Mucosa of stomach (tissue), 1 donor: ENCODE results near the gene RIPOR2.
"Not testable (repeated sequence)": the region's sequence is repeated elsewhere in the genome, so short reads cannot be mapped to it uniquely, and the experiment has no call there.

Experiments
- H3K27me3 ChIP-seq: one replicate; pipeline ENCODE4 v1.7.0; 2013; ENCODE audit warnings: mild to moderate bottlenecking, low read length; ENCODE audit not compliant: control insufficient read depth, insufficient read depth
- H3K36me3 ChIP-seq: one replicate; pipeline ENCODE4 v1.7.0; 2013; ENCODE audit warnings: low read length; ENCODE audit not compliant: control insufficient read depth, insufficient read depth
- H3K4me1 ChIP-seq: one replicate; pipeline ENCODE4 v1.7.0; 2013; ENCODE audit warnings: mild to moderate bottlenecking, low read length; ENCODE audit not compliant: control insufficient read depth, insufficient read depth
- H3K4me3 ChIP-seq: one replicate; pipeline ENCODE4 v1.7.0; 2013; ENCODE audit warnings: low read length
- H3K9ac ChIP-seq: one replicate; pipeline ENCODE4 v1.7.0; 2013; ENCODE audit warnings: mild to moderate bottlenecking, low read length, moderate library complexity
- H3K9me3 ChIP-seq: one replicate; pipeline ENCODE4 v1.7.0; 2013; ENCODE audit warnings: mild to moderate bottlenecking, low read length, moderate library complexity; ENCODE audit not compliant: control insufficient read depth
- donor health status: Pancreatic carcinoma.

The RIPOR2 gene

DNA sequence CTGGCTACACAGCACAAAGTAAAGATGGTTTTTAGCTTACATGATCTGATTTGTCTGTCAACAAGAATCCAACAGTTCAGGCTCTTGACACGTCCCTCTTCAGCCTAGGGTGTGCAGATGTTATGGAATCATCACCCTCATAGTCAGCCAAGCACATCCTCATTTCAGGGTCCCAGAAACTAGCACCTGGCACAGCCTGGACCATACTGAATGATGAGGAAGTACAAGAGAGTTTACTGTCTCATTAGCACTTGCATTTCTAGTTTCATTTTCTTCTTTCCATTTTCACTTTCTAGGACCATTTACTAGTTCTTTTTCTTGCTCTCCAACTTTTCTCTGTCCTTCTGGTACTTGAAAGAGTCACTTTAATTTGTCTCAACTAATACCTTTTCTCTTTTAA, 6.5 kb downstream of the RIPOR2 start:
- Histone ChIP-seq H3K4me1 (peaks cover 9% of the 10 kb centered on the region), H3K9ac (no peak overlapping the region), H3K27me3 (no peaks in the 10 kb centered on the region), H3K9me3 (no peaks in the 10 kb centered on the region), H3K4me3 (no peak overlapping the region), H3K36me3 (no peaks in the 10 kb centered on the region)

DNA sequence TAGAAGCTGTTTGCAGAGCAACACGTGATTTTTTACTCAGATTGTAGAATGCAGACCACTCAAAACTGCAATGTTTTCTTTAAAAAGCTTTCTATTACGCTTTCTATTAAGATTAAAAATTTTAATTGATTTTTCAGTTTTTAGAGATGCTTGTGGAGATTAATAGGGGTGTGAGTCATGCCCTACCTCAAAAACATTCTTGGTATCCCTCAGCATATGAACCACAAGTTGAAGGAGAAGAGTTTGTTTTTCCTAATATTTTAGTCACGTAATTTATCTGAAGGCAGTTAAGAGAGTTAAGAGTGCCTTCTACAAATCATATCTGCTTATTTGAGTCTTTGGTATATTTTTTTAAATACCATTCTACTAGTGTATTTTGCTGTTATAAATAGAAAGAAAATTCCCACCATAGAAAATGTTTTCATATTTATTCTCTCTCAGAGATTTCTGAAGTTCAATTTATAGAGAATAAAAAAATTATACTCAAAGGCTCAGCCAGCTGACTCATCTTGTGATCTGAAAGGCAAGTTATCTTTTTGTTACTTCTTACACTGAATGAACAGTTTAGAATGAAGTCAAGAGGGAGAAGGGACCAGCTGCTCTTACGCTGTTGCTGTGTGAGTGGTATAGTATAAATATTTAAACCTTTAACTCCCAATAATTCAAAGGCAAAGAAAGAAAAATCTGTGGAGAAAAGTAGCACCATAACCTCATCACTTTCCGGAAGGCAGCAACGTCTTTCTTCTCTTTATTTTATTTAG, 7.6 kb downstream of the RIPOR2 start:
- no peaks in the 10 kb centered on the region for H3K27me3 ChIP-seq
- peaks cover 9% of the 10 kb centered on the region for H3K4me1 ChIP-seq
- no peaks in the 10 kb centered on the region for H3K9me3 ChIP-seq
- H3K4me3 ChIP-seq, result no peak overlapping the region
- H3K36me3 ChIP-seq, result no peaks in the 10 kb centered on the region
- no peak overlapping the region for H3K9ac ChIP-seq

DNA sequence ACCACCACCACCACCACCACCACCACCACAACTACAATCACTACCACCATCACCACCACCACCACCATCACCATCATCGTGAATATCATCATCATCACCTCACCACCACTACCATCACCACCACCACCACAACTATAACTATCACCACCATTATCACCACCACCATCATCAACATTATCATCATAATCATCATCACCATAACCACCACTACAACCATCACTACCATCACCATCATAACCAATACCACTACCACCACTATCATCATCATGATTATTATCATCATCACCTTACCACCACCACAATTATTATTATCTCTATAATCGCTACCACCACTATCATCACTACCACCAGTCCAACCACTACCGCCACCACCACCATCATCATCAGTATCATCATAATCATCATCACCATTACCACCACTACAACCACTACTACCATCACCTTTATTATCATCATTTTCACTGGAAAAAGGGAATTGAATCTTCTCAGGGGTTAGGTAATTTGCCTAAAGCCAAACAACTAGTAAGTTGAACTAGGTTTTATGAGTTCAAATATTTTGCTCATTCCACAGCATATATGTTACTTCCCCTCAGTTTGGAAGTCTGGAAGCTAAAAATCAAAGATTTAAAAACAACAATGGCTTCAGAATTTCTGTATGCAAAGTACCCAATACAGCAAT, 8.3 kb downstream of the RIPOR2 start:
- no peak overlapping the region for H3K4me3 ChIP-seq
- no peaks in the 10 kb centered on the region for H3K27me3 ChIP-seq
- H3K36me3 ChIP-seq, result no peaks in the 10 kb centered on the region
- peaks cover 9% of the 10 kb centered on the region for H3K4me1 ChIP-seq
- no peaks in the 10 kb centered on the region for H3K9me3 ChIP-seq
- no peak overlapping the region for H3K9ac ChIP-seq

DNA sequence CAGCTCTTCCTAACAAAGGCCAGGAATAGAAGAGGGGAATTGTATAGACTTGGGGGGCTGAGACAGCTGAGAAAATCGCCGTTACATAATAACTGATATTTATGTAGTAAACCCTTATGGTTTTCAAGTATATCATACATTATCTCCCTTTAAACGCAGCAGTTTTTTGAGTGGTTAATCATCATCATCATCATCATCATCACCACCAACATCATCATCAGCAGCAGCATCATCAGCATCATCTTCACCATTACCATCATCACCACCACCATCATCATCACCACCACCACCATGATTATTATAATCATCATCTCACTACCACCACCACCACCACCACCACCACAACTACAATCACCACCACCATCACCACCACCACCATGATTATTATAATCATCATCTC, 9.1 kb downstream of the RIPOR2 start:
- H3K27me3 ChIP-seq, H3K36me3 ChIP-seq, H3K4me1 ChIP-seq, H3K9ac ChIP-seq, H3K4me3 ChIP-seq, H3K9me3 ChIP-seq: not testable (repeated sequence)

DNA sequence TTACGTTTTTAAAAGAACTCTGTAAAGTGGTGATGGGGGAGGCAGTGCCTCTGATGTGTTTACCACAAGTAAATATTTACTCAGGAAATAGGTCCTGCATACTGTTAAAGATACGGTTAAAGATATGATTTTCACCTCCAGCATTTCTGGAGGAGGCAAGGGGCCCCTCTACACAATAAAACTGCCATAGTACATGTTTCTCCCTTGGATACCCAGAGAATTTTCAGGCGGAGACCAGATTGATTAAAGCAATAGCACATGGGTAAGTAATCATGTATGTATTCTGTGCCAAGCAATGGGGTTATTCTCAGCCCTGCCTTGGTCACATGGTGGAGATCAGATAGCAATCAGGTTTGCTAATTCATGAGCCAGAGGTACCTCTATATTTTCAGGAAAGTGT, 9.6 kb downstream of the RIPOR2 start:
- no peak overlapping the region for H3K9ac ChIP-seq
- peaks cover 5% of the 10 kb centered on the region for H3K4me1 ChIP-seq
- H3K9me3 ChIP-seq, result no peaks in the 10 kb centered on the region
- H3K36me3 ChIP-seq, result no peaks in the 10 kb centered on the region
- H3K27me3 ChIP-seq, result no peaks in the 10 kb centered on the region
- H3K4me3 ChIP-seq, result no peak overlapping the region

DNA sequence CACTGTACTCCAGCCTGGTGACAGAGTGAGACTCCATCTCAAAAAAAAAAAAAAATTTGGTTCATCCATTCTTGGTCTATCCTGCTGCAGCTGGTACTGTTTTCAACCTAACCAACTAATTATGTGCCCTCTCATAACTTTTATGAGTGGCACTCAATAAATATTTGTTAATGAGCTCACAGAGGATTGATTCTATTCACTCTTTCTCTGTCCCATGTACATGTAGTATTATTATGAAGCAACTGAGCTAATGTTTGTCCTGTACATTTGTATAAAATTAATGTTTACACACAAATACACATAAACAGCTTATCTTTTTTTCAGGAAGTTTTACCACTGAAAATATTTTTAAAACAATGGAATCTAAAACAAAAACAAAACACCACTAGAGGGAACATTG, 10.1 kb downstream of the RIPOR2 start:
- Histone ChIP-seq H3K9ac (no peak overlapping the region), H3K27me3 (no peaks in the 10 kb centered on the region), H3K9me3 (no peaks in the 10 kb centered on the region), H3K4me3 (no peak overlapping the region), H3K4me1 (peaks cover 5% of the 10 kb centered on the region), H3K36me3 (no peaks in the 10 kb centered on the region)

DNA sequence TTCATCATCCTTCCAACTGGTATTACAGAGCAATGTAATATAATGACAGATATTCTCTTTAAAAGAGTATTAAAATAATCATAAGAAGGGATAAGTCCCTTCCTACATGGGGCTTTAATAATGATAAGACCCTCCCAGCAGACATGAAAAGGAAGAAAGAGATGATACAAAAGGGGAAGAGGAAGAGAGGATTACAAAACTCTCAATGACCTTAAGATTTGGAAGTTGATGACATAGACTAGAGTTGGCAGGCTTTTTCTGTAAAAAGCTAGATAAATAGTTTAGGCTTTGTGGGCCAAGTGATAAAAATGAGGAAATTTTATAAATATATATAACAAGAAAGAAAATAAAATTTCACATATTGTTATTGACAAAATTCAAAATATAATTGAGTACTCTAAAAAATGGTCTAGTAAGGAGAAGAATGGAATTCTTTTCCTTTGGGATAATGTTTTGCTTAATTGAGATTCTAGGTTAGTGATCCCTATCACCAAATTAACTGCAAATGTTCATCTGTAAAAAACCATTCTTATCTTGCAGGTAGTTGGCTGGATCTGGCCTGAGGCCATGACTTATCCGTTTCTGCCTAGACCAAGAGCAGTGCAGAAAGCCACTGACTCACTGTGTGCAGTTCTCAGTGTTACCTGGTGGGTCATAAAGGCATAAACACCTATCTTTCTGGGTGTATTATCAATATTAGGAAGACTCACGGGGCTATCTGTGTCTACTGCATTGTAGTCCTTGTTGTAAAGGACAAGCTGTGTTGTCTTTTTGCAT, 11.0 kb downstream of the RIPOR2 start:
- no peaks in the 10 kb centered on the region for H3K27me3 ChIP-seq
- no peak overlapping the region for H3K4me3 ChIP-seq
- H3K4me1 ChIP-seq, result peaks cover 5% of the 10 kb centered on the region
- H3K9ac ChIP-seq, result no peak overlapping the region
- no peaks in the 10 kb centered on the region for H3K9me3 ChIP-seq
- no peaks in the 10 kb centered on the region for H3K36me3 ChIP-seq

DNA sequence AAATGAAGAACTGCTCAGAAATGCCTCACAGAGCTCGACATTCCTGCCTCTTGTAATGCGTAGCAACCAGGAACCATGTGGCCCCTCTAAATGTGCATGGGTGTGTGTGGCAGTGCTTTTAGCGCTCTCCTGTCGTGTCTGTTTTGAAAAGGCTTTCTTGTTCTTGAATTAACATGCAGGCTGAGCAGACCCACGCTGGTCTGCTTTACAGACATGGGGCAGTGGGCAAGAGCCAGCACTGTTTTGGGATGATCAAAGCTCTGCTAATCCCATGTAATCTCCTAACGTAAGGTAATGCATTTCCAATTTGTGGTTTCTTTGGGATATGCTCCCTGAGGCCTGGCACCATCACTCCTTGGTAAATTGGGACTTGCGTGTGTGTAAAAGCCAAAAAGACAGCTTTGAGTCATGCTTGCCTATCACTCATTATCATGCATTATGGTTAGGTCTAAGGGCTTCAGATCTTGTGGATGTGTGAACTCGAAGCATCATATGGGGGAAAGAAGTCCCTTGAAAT, 11.8 kb downstream of the RIPOR2 start:
- H3K9me3 ChIP-seq, result no peaks in the 10 kb centered on the region
- no peaks in the 10 kb centered on the region for H3K27me3 ChIP-seq
- H3K4me3 ChIP-seq, result no peak overlapping the region
- no peaks in the 10 kb centered on the region for H3K36me3 ChIP-seq
- H3K4me1 ChIP-seq, result peaks cover 5% of the 10 kb centered on the region
- no peak overlapping the region for H3K9ac ChIP-seq

DNA sequence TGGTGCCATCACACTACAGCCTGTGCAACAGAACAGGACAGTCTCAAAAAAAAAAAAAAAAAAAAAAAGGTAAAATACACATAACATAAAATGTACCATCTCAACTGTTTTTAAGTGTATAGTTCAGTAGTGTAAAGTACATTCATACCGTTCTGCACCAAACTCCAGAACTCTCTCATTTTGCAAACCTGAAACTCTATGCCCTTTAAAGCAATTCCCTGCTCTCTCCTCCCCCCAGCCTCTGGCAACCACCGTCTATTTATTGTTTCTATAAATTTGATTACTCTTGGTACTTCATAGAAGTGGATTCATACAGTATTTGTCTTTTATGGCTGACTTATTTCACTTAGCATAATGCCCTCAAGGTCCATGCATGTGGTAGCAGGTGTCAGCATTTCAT, 12.9 kb downstream of the RIPOR2 start:
- H3K36me3 ChIP-seq, result no peaks in the 10 kb centered on the region
- no peak overlapping the region for H3K4me3 ChIP-seq
- peaks cover 5% of the 10 kb centered on the region for H3K4me1 ChIP-seq
- H3K9me3 ChIP-seq, result no peaks in the 10 kb centered on the region
- no peak overlapping the region for H3K9ac ChIP-seq
- H3K27me3 ChIP-seq, result no peaks in the 10 kb centered on the region

DNA sequence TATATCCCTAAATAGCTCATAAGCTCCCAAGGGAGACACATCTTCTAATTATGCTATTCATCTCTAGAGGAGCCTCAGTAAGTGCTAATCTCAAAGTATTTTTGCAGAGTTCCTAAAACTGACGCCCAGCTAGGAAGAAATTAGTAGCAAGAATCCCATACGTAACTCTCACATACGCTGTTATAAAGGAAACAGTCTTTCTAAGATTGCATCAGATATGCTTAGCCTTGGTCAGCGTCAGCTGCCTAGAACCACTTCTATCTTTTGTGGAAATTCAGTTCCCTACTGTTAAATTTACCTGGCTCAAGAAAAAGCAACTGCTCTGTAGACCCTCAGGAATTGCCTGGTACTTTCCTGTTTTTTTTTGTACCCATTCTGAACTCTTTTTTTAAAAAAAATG, 13.6 kb downstream of the RIPOR2 start:
- H3K4me1 ChIP-seq, result peaks cover 5% of the 10 kb centered on the region
- no peaks in the 10 kb centered on the region for H3K36me3 ChIP-seq
- H3K9ac ChIP-seq, result no peak overlapping the region
- no peaks in the 10 kb centered on the region for H3K9me3 ChIP-seq
- no peaks in the 10 kb centered on the region for H3K27me3 ChIP-seq
- no peak overlapping the region for H3K4me3 ChIP-seq

DNA sequence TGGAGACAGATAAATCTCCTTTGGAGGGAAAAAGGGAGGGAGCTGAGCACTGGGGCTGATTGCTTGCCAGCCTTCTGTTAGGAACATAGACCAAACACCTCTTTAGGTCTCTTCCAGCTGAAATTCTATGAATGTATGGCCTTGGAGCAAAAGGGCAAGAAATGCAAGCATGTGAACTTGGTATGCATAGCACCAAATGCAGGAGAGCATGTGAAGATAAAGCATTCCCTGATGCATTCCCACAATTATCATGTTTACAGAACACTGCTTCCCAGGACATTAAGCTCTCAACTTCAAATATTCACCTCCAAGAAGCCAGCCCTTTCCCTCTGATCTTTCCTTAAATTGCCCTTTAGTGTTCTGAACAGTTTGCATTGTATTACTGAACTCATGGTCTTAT, 15.6 kb downstream of the RIPOR2 start:
- Histone ChIP-seq H3K4me1 (no peaks in the 10 kb centered on the region), H3K9me3 (no peaks in the 10 kb centered on the region), H3K4me3 (no peak overlapping the region), H3K9ac (no peak overlapping the region), H3K36me3 (no peaks in the 10 kb centered on the region), H3K27me3 (no peaks in the 10 kb centered on the region)
